IPS-20b (cell line): Measurements from ENCODE around the gene JTB.
A peak's percentile ranks its signal among the peaks of the same experiment; 100 is the strongest.
"Not testable (repeated sequence)": the region's sequence is repeated elsewhere in the genome, so short reads cannot be mapped to it uniquely, and the experiment has no call there.

Source experiments
- H3K27ac ChIP-seq: one replicate; pipeline ENCODE4 v1.5.1; 2013; ENCODE audit warnings: low read length
- H3K27me3 ChIP-seq: 2 replicates; pipeline ENCODE4 v1.6.1; 2013; ENCODE audit warnings: mild to moderate bottlenecking, low read length, inconsistent platforms; ENCODE audit not compliant: insufficient read depth
- H3K36me3 ChIP-seq: 2 replicates; pipeline ENCODE4 v1.6.1; 2013; ENCODE audit warnings: low read depth, mild to moderate bottlenecking, inconsistent platforms, low read length, moderate library complexity; ENCODE audit not compliant: insufficient read depth
- H3K4me1 ChIP-seq: 2 replicates; pipeline ENCODE4 v1.6.1; 2013; ENCODE audit warnings: mild to moderate bottlenecking, control low read depth, inconsistent platforms, low read length, moderate library complexity; ENCODE audit not compliant: insufficient read depth
- H3K4me3 ChIP-seq: 2 replicates; pipeline ENCODE4 v1.5.1; 2013; ENCODE audit warnings: mild to moderate bottlenecking, low read length, inconsistent platforms
- H3K9ac ChIP-seq: 2 replicates; pipeline ENCODE4 v1.6.1; 2013; ENCODE audit warnings: low read depth, mild to moderate bottlenecking, inconsistent platforms, low read length, moderate library complexity
- H3K9me3 ChIP-seq: 2 replicates; pipeline ENCODE4 v1.6.1; 2013; ENCODE audit warnings: mild to moderate bottlenecking, low read depth, low read length, inconsistent platforms; ENCODE audit not compliant: insufficient read depth

Gene JTB

DNA sequence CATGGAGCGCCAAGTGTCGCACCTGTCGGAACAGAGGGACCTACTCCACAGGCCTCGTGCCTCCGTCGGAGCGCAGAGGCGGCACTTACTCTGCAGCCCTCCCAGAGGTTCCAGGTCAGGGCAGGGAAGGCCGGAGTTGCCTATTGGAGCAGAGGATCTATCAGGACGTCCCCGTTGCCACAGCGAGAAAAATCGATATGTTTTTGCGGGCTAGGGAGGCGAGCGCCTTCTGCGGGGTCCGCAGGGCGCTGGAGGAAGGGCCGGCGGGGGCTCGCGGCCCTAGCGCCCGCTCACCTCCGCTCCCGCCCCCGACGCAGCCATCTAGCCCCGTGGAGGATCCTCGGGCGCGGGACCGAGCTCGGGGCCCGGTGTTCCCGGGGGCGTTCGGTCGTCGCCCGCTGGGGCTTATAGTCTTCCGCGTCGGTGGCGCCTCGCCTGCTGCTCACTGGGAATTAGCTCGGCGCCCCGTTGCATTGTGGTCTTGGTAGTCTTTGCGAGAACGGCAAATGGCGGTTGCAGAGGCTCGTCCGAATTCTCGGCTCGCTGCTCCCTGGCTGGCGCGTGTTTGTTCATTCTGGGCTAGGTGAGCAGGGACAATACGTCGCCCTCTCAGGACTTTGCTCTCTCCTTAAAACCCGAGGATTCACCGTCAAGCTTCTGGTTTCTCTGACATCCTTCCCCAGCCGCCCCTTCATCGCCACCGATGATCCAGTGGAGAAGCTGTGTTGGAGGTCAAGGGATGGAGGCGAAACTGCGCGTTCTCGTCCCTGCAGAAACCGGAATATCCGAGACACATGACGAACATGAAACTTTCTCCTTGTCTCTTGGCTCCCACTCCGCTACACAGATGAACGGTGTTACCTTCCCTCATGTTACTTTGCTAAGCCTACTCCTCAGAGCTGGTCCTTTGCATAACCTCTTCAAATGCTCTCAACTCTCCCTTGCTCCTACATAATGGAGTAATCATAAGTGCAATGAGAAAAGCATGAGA is at the start of gene JTB:
Gene JTB (minus strand): TSS at position 425 of the 991 bp plus-strand sequence. CDS start 422 bp downstream, at position 3.
- Histone ChIP-seq H3K27me3 (no peaks in the 10 kb centered on the region), H3K4me1 (no peaks in the 10 kb centered on the region; the same call in 1 of the 2 replicates), H3K9ac (peak within 1 kb of the TSS; percentile 90), H3K4me3 (peak within 1 kb of the TSS; percentile 85), H3K36me3 (peaks cover 60% of the 10 kb centered on the region), H3K9me3 (no peaks in the 10 kb centered on the region), H3K27ac (peak within 1 kb of the TSS; percentile 11)

DNA sequence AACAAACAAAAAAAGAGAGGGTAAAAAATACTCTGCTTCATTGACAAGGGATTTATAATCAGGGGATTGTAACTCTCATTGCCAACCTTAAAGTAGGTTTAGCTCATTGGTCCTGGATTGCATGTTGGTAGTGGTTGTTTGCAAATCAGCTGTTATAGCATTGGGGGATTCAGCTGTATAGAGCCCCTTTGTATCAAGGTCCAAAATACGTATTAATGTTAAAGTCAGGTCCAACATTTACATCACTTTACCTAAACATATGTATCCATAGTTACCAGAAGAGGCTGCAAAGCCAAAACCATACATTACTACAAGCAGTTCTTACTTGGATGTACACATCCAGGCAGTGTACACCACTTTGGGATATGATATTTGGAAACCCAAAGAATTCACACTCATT is 42.5 kb upstream of the JTB start:
- H3K4me1 ChIP-seq, result no peaks in the 10 kb centered on the region
- no peaks in the 10 kb centered on the region for H3K27me3 ChIP-seq
- no peaks in the 10 kb centered on the region for H3K9me3 ChIP-seq
- H3K27ac ChIP-seq, result no peak overlapping the region
- H3K4me3 ChIP-seq, result no peak overlapping the region
- H3K9ac ChIP-seq, result no peak overlapping the region
- H3K36me3 ChIP-seq, result no peaks in the 10 kb centered on the region

DNA sequence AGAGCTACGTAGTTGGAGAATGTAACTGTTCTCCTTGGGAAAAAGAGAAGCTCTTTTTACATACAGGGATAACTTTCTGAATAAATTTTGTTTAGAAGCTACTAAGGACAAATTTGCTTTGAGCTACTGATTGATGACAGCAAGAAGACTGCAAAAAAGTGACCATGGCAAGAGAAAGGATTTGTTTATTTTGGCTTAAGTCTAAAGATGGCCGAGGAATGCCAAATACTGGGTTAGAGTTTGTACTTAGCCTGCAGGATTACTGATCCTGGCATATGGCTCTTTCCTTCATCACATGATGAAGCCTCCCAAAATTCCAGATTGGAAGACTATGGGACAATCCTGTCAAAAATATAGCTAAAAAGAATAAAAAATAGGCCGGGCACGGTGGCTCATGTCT is 41.8 kb upstream of the JTB start:
- Histone ChIP-seq H3K4me3 (no peak overlapping the region), H3K27me3 (no peaks in the 10 kb centered on the region), H3K4me1 (no peaks in the 10 kb centered on the region), H3K9ac (no peak overlapping the region), H3K27ac (no peak overlapping the region), H3K36me3 (no peaks in the 10 kb centered on the region), H3K9me3 (no peaks in the 10 kb centered on the region)

DNA sequence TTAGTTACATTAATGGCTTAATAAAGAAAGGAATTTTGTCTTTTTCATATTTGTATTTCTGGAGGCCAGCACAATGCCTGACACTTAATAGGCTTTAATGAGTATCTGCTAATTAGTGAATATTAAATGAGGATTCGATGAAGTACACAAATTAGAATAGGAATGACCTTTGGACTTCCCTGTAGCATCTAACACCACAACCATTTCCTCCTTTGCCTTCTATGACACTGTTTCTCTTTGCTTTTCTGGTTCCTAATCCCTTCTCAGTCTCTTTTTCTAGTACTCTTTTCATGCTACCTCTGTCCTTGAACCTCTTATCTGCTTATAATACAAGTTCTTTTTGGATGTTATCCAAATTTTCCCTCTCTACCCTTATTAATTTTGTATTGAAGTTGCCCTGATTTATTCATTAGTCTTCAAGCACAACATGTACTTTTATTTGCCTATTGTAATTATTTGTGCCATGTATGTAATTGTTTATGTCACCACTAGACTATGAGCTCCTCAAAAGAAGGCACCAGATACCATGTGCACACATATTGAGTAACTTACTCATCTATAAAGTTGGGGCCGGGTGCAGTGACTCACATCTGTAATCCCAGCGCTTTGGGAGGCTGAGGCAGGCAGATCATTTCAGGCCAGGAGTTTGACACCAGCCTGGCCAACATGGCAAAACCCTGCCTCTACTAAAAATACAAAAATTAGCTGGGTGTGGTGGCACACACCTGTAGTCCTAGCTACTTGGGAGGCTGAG is 36.9 kb upstream of the JTB start:
- no peaks in the 10 kb centered on the region for H3K36me3 ChIP-seq
- no peaks in the 10 kb centered on the region for H3K4me1 ChIP-seq
- no peak overlapping the region for H3K9ac ChIP-seq
- H3K27me3 ChIP-seq, result no peaks in the 10 kb centered on the region
- H3K4me3 ChIP-seq, result no peak overlapping the region
- no peak overlapping the region for H3K27ac ChIP-seq
- H3K9me3 ChIP-seq, result no peaks in the 10 kb centered on the region

DNA sequence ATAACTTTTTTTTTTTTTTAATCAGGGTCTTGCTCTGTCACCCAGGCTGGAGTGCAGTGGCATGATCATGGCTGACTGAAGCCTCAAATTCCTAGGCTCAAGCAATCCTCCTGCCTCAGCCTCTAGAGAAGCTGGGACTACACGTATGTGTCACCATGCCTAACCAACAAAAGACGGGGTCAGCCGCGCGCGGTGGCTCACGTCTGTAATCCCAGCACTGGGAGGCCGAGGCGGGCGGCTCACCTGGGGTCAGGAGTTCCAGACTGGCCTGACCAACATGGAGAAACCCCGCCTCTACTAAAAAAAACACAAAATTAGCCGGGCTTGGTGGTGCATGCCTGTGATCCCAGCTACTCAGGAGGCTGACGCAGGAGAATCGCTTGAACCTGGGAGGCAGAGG is 35.1 kb upstream of the JTB start:
- H3K27me3 ChIP-seq, result not testable (repeated sequence)

GRCh38 chr1:154012129-154012528 is 34.7 kb upstream of the JTB start:
- no peaks in the 10 kb centered on the region for H3K4me1 ChIP-seq
- no peak overlapping the region for H3K27ac ChIP-seq
- no peaks in the 10 kb centered on the region for H3K27me3 ChIP-seq
- H3K9ac ChIP-seq, result no peak overlapping the region
- no peak overlapping the region for H3K4me3 ChIP-seq
- no peaks in the 10 kb centered on the region for H3K36me3 ChIP-seq
- H3K9me3 ChIP-seq, result no peaks in the 10 kb centered on the region

More for the DNA sequence above, 35.1 kb upstream of the JTB start:
- H3K27ac ChIP-seq, H3K4me1 ChIP-seq, H3K36me3 ChIP-seq, H3K9me3 ChIP-seq, H3K9ac ChIP-seq, H3K4me3 ChIP-seq: not testable (repeated sequence)

DNA sequence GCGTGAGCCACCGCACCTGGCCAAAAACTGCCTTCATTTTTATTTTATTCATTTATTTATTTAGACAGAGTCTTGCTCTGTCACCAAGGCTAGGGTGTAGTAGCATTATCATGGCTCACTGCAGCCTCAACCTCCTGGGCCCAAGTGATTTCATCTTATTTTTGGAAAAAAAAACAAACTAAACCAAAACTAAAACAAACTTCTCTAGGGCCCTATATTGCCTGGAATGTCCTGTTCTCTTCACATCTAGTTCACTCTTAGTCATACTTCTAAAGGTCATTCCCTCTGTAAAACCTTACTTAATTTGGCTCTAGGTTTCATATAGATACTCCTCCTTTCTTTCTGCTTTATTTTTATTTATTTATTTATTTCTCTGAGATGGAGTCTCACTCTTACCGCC is 28.7 kb upstream of the JTB start:
- H3K9me3 ChIP-seq, result no peaks in the 10 kb centered on the region
- no peaks in the 10 kb centered on the region for H3K36me3 ChIP-seq
- no peak overlapping the region for H3K4me3 ChIP-seq
- no peak overlapping the region for H3K27ac ChIP-seq
- no peaks in the 10 kb centered on the region for H3K27me3 ChIP-seq
- H3K9ac ChIP-seq, result no peak overlapping the region
- H3K4me1 ChIP-seq, result no peaks in the 10 kb centered on the region

GRCh38 chr1:154000420-154000819 is 22.9 kb upstream of the JTB start:
- Histone ChIP-seq H3K9ac (no peak overlapping the region), H3K4me3 (no peak overlapping the region), H3K4me1 (no peaks in the 10 kb centered on the region), H3K27ac (no peak overlapping the region), H3K9me3 (no peaks in the 10 kb centered on the region), H3K36me3 (peaks cover 4% of the 10 kb centered on the region; the same call in 1 of the 2 replicates), H3K27me3 (no peaks in the 10 kb centered on the region)

- H3K4me3 ChIP-seq, H3K27ac ChIP-seq, H3K9me3 ChIP-seq, H3K9ac ChIP-seq, H3K27me3 ChIP-seq, H3K4me1 ChIP-seq: not testable (repeated sequence)
- H3K36me3 ChIP-seq, result peaks cover 38% of the 10 kb centered on the region
These were observed 19.4 kb upstream of the JTB start for GRCh38 chr1:153996882-153997281.

GRCh38 chr1:153995640-153996039 is 18.2 kb upstream of the JTB start:
- H3K9me3 ChIP-seq, result no peaks in the 10 kb centered on the region
- no peaks in the 10 kb centered on the region for H3K27me3 ChIP-seq
- H3K27ac ChIP-seq, result no peak overlapping the region
- peaks cover 4% of the 10 kb centered on the region; the same call in 1 of the 2 replicates for H3K4me1 ChIP-seq
- H3K9ac ChIP-seq, result no peak overlapping the region
- H3K36me3 ChIP-seq, result peaks cover 48% of the 10 kb centered on the region
- H3K4me3 ChIP-seq, result no peak overlapping the region

DNA sequence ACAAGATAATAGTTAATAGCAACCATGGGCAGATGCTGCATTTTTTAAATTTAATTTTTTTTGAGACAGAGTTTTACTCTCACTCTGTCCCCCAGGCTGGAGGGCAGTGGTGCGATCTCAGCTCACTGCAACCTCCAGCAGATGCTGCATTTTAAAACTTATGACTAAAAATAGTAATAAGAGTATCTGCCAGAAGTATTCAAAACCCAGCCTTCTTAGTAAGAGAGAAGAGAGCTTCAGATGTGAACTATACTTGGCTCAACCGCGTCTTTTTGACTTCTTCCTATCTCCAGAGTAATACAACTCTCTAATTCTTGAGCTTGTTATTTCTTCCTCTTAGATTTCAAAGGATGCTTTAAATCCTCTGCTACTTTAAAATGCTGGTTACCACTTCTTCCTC is 17.7 kb upstream of the JTB start:
- no peaks in the 10 kb centered on the region for H3K27me3 ChIP-seq
- H3K9ac ChIP-seq, result no peak overlapping the region
- peaks cover 4% of the 10 kb centered on the region; the same call in 1 of the 2 replicates for H3K4me1 ChIP-seq
- H3K27ac ChIP-seq, result no peak overlapping the region
- no peak overlapping the region for H3K4me3 ChIP-seq
- no peaks in the 10 kb centered on the region for H3K9me3 ChIP-seq
- peaks cover 48% of the 10 kb centered on the region for H3K36me3 ChIP-seq
